ENCODE measurements around the gene TRIOBP. TPM values are rescaled to one million over a fixed set of nuclear protein-coding genes. Genes with fewer than 3 reads are reported as not detected.
A peak's percentile ranks its signal among the peaks of the same experiment; 100 is the strongest.

Gene TRIOBP
- polyA plus RNA-seq, 1 donor from 2014 or later = 16.1 TPM

GRCh38 chr22:37823134-37823985, 126.5 kb downstream of the TRIOBP start, which contains the start of gene GALR3:
GALR3 (plus strand) TSS chr22:37823382; CDS start chr22:37823407, 25 bp downstream.
- Mint-ChIP-seq H3K4me3 (peak within 1 kb of the TSS in 2 of 4 donors; percentile 17 to 65), H3K27me3 (peaks cover 17% of the 10 kb centered on the region), H3K9me3 (no peaks in the 10 kb centered on the region), H3K4me1 (peaks cover 0 to 2% (median 1%) of the 10 kb centered on the region in 3 donors), H3K27ac (no peak within 1 kb of the TSS), H3K36me3 (peaks cover 5% of the 10 kb centered on the region)

DNA sequence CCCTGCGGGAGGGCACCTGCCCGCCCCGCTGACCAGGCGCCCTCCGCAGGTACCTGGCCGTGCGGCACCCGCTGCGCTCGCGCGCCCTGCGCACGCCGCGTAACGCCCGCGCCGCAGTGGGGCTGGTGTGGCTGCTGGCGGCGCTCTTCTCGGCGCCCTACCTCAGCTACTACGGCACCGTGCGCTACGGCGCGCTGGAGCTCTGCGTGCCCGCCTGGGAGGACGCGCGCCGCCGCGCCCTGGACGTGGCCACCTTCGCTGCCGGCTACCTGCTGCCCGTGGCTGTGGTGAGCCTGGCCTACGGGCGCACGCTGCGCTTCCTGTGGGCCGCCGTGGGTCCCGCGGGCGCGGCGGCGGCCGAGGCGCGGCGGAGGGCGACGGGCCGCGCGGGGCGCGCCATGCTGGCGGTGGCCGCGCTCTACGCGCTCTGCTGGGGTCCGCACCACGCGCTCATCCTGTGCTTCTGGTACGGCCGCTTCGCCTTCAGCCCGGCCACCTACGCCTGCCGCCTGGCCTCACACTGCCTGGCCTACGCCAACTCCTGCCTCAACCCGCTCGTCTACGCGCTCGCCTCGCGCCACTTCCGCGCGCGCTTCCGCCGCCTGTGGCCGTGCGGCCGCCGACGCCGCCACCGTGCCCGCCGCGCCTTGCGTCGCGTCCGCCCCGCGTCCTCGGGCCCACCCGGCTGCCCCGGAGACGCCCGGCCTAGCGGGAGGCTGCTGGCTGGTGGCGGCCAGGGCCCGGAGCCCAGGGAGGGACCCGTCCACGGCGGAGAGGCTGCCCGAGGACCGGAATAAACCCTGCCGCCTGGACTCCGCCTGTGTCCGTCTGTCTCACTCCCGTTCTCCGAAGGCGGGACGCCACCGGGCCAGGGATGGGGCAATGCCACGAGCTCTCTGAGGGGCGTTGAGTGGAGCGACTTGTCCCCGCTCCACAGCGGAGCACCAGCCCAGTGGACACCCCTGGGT, 128.1 kb downstream of the TRIOBP start:
- H3K27ac Mint-ChIP-seq = no peak overlapping the region
- H3K4me1 Mint-ChIP-seq = peaks cover 0 to 2% (median 1%) of the 10 kb centered on the region in 3 donors
- H3K36me3 Mint-ChIP-seq = peaks cover 8% of the 10 kb centered on the region
- no peaks in the 10 kb centered on the region for H3K9me3 Mint-ChIP-seq
- peak overlapping the region in 3 of 4 donors; percentile 27 to 71 (median 70) for H3K4me3 Mint-ChIP-seq
- H3K27me3 Mint-ChIP-seq = peaks cover 11% of the 10 kb centered on the region

Other genes starting within 250 kb of the TRIOBP start
- gene MFNG, start 210.7 kb upstream of the TRIOBP start, polyA plus RNA-seq = 212 TPM
- not detected for gene CARD10, start 177.6 kb upstream of the TRIOBP start, polyA plus RNA-seq
- 0.19 TPM for gene CDC42EP1, start 136.6 kb upstream of the TRIOBP start, polyA plus RNA-seq
- gene LGALS2, start 117.0 kb upstream of the TRIOBP start, polyA plus RNA-seq = 0.63 TPM
- gene GGA1, start 88.2 kb upstream of the TRIOBP start, polyA plus RNA-seq = 31.3 TPM
- gene SH3BP1, start 57.4 kb upstream of the TRIOBP start, polyA plus RNA-seq = 14.7 TPM
- gene PDXP, start 38.3 kb upstream of the TRIOBP start, polyA plus RNA-seq = 2.4 TPM
- 314 TPM for gene LGALS1, start 21.4 kb upstream of the TRIOBP start, polyA plus RNA-seq
- 47.0 TPM for gene NOL12, start 10.7 kb upstream of the TRIOBP start, polyA plus RNA-seq
- 0.51 TPM for gene GCAT, start 110.9 kb downstream of the TRIOBP start, polyA plus RNA-seq
- not detected for gene GALR3, start 126.3 kb downstream of the TRIOBP start, polyA plus RNA-seq
- 11.3 TPM for gene ANKRD54, start 147.3 kb downstream of the TRIOBP start, polyA plus RNA-seq
- 344 TPM for gene EIF3L, start 152.4 kb downstream of the TRIOBP start, polyA plus RNA-seq
- gene MICALL1, start 209.2 kb downstream of the TRIOBP start, polyA plus RNA-seq = 4.7 TPM

Measured in IgD-negative memory B cell (primary cell).